ENCODE data around the gene RPS29. TPM values are rescaled to one million over a fixed set of nuclear protein-coding genes. Genes with fewer than 3 reads are reported as not detected.

RPS29 gene
- total and polyA plus RNA-seq, 2 experiments from 2014 or later, result 875 to 3,841 TPM

DNA sequence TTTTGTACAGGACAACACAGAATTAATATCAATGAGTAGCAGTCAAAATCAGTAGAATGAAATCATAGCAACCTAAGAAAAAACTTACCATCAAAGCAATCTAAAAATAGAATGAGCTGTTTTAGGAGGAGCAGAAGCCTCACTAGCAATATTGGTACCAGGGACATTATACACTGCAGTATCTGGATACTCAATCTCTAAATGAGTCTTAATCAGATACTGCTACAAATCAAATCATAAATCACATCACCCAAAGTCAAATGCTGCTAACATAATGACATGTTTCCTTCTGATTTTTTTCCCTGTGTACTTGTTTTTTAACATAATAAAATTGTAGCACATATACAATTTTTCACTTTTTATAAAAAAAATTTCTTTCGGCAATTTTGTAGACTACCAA, 8.0 kb downstream of the RPS29 start:
- Histone ChIP-seq H3K9me2 (replicated peaks; ENCODE audit: insufficient read depth) (no peaks in the 10 kb centered on the region), H3K27ac (no peak overlapping the region), H3K4me3 (no peak overlapping the region), H2AFZ (no peak overlapping the region), H3K4me1 (ENCODE audit: insufficient read depth) (no peaks in the 10 kb centered on the region), H3K4me2 (no peak overlapping the region), H3K79me2 (peaks cover 44% of the 10 kb centered on the region), H4K20me1 (ENCODE audit: insufficient read depth, poor library complexity, severe bottlenecking) (peaks cover 28% of the 10 kb centered on the region), H3K36me3 (replicated peaks; ENCODE audit: insufficient read depth, low read depth) (no peaks in the 10 kb centered on the region), H3K9me3 (ENCODE audit: low read depth) (no peaks in the 10 kb centered on the region), H3K27me3 (no peaks in the 10 kb centered on the region)
- WGBS (ENCODE audit: low lambda C conversion rate, missing lambda C conversion rate), result 100% methylated on average over 1 of the region's 1 CpG
- no peak for DNase-seq (ENCODE audit: low spot score)
- TF ChIP-seq EZH2phosphoT487 (IDR thresholded peaks at IDR 0.05; ENCODE audit: low read depth, severe bottlenecking, unreplicated experiment) (no peak), EZH2 (IDR thresholded peaks at IDR 0.05; ENCODE audit: borderline replicate concordance) (no peak)
- TF ChIP-seq, protein P1, sequence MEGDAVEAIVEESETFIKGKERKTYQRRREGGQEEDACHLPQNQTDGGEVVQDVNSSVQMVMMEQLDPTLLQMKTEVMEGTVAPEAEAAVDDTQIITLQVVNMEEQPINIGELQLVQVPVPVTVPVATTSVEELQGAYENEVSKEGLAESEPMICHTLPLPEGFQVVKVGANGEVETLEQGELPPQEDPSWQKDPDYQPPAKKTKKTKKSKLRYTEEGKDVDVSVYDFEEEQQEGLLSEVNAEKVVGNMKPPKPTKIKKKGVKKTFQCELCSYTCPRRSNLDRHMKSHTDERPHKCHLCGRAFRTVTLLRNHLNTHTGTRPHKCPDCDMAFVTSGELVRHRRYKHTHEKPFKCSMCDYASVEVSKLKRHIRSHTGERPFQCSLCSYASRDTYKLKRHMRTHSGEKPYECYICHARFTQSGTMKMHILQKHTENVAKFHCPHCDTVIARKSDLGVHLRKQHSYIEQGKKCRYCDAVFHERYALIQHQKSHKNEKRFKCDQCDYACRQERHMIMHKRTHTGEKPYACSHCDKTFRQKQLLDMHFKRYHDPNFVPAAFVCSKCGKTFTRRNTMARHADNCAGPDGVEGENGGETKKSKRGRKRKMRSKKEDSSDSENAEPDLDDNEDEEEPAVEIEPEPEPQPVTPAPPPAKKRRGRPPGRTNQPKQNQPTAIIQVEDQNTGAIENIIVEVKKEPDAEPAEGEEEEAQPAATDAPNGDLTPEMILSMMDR (IDR thresholded peaks at IDR 0.05; ENCODE audit: poor library complexity), result no peak

DNA sequence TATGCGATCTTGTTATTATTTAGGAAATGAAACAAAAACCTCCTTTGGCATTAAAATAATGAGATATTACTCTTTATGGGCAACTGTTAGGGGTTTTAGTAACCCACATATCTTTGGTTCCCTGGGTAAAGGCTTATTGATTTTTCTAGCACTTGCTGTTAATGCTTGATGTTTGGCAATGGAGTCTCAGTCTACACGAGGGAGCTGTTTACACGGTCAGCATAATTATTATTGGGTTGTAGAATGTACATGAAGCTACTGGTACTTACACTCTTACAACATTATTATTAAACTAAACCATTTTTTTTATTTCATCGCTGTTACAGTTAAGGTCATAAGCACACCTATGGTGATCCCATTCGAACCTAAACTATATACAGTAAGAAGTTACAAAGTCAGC, 12.1 kb downstream of the RPS29 start:
- H3K36me3 ChIP-seq (replicated peaks; ENCODE audit: insufficient read depth, low read depth), result no peaks in the 10 kb centered on the region
- DNase-seq (ENCODE audit: low spot score), result no peak
- H3K27ac ChIP-seq, result no peak overlapping the region
- no peaks in the 10 kb centered on the region for H3K27me3 ChIP-seq
- no peak overlapping the region for H3K4me2 ChIP-seq
- no peaks in the 10 kb centered on the region for H3K9me3 ChIP-seq (ENCODE audit: low read depth)
- H4K20me1 ChIP-seq (ENCODE audit: insufficient read depth, poor library complexity, severe bottlenecking), result no peaks in the 10 kb centered on the region
- no peak overlapping the region for H2AFZ ChIP-seq
- H3K9me2 ChIP-seq (replicated peaks; ENCODE audit: insufficient read depth), result no peaks in the 10 kb centered on the region
- H3K79me2 ChIP-seq, result peaks cover 3% of the 10 kb centered on the region
- WGBS (ENCODE audit: low lambda C conversion rate, missing lambda C conversion rate), result 92% methylated on average over 5 of the region's 5 CpGs
- no peak for TF ChIP-seq EZH2 (IDR thresholded peaks at IDR 0.05; ENCODE audit: borderline replicate concordance)
- TF ChIP-seq, protein P1 (IDR thresholded peaks at IDR 0.05; ENCODE audit: poor library complexity), result no peak
- TF ChIP-seq EZH2phosphoT487 (IDR thresholded peaks at IDR 0.05; ENCODE audit: low read depth, severe bottlenecking, unreplicated experiment), result no peak
- no peaks in the 10 kb centered on the region for H3K4me1 ChIP-seq (ENCODE audit: insufficient read depth)
- no peak overlapping the region for H3K4me3 ChIP-seq

DNA sequence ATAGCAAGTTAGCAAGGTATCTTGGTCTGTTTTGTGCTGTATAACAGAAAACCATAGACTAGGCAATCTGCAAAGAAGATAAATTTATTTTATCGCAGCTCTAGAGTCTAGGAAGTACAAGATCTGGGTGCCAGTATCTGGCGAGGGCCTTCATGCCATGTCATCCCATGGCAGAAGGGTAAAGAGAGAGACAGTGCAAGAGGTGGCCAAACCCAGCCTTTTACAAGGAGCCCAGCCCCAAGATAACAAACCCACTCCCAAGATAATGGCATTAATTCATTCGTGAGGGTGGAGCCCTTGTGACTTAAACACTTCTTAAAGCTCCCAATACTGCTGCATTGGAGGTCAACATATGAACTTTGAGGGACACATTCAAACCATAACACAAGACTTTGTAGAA, 16.9 kb downstream of the RPS29 start:
- Histone ChIP-seq H3K79me2 (no peaks in the 10 kb centered on the region), H3K4me1 (ENCODE audit: insufficient read depth) (no peaks in the 10 kb centered on the region), H3K9me3 (ENCODE audit: low read depth) (no peaks in the 10 kb centered on the region), H2AFZ (no peak overlapping the region), H3K27ac (no peak overlapping the region), H3K4me2 (no peak overlapping the region), H3K36me3 (replicated peaks; ENCODE audit: insufficient read depth, low read depth) (no peaks in the 10 kb centered on the region), H3K27me3 (no peaks in the 10 kb centered on the region), H3K4me3 (no peak overlapping the region), H3K9me2 (replicated peaks; ENCODE audit: insufficient read depth) (no peaks in the 10 kb centered on the region), H4K20me1 (ENCODE audit: insufficient read depth, poor library complexity, severe bottlenecking) (no peaks in the 10 kb centered on the region)
- no peak for TF ChIP-seq EZH2 (IDR thresholded peaks at IDR 0.05; ENCODE audit: borderline replicate concordance)
- WGBS (ENCODE audit: low lambda C conversion rate, missing lambda C conversion rate), result 90% methylated on average over 3 of the region's 3 CpGs
- DNase-seq (ENCODE audit: low spot score), result no peak

DNA sequence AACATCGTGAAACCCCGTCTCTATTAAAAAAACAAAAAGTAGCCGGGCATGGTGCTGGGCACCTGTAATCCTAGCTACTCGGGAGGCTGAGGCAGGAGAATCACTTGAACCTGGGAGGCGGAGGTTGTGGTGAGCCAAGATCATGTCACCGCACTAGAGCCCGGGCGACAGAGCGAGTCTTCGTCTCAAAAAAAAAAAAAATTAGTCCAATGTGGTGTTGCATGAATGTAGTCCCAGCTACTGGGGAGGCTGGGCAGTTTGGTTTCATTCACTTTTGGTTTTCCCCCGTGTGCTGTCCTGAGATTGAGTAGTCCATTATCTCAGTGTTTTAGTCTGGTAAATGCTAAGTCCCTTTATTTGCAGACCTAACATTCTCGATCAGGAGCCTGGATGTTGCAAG, 19.5 kb downstream of the RPS29 start:
- H3K27ac ChIP-seq, result no peak overlapping the region
- H3K4me3 ChIP-seq, result no peak overlapping the region
- no peaks in the 10 kb centered on the region for H3K9me2 ChIP-seq (replicated peaks; ENCODE audit: insufficient read depth)
- H3K4me1 ChIP-seq (ENCODE audit: insufficient read depth), result no peaks in the 10 kb centered on the region
- H3K27me3 ChIP-seq, result no peaks in the 10 kb centered on the region
- no peak overlapping the region for H2AFZ ChIP-seq
- H3K36me3 ChIP-seq (replicated peaks; ENCODE audit: insufficient read depth, low read depth), result no peaks in the 10 kb centered on the region
- no peaks in the 10 kb centered on the region for H4K20me1 ChIP-seq (ENCODE audit: insufficient read depth, poor library complexity, severe bottlenecking)
- no peak for DNase-seq (ENCODE audit: low spot score)
- H3K79me2 ChIP-seq, result no peaks in the 10 kb centered on the region
- no peak overlapping the region for H3K4me2 ChIP-seq
- TF ChIP-seq EZH2phosphoT487 (IDR thresholded peaks at IDR 0.05; ENCODE audit: low read depth, severe bottlenecking, unreplicated experiment), result no peak
- no peak for TF ChIP-seq EZH2 (IDR thresholded peaks at IDR 0.05; ENCODE audit: borderline replicate concordance)
- TF ChIP-seq, protein P1 (IDR thresholded peaks at IDR 0.05; ENCODE audit: poor library complexity), result no peak
- WGBS (ENCODE audit: low lambda C conversion rate, missing lambda C conversion rate), result 88% methylated on average over 12 of the region's 12 CpGs
- no peaks in the 10 kb centered on the region for H3K9me3 ChIP-seq (ENCODE audit: low read depth)
